Spleen (tissue), 11 donors: ENCODE results near the gene PLK1. TPM values are rescaled to one million over a fixed set of nuclear protein-coding genes. Genes with fewer than 3 reads are reported as not detected.
A peak's percentile ranks its signal among the peaks of the same experiment; 100 is the strongest.

ENCODE experiments used
- DNase-seq: peaks from one replicate; pipeline ENCODE4 v3.0.0-alpha.2; 2020
- H3K27ac ChIP-seq, 8 donors: fragments of 200-600 bp; sonication (generic) in 7 of 8; 1 replicate in 4 of 8; 2 replicates in 4 of 8; pipeline versions ENCODE4 v1.5.0 to v1.8.0; 2016 to 2021; ENCODE audit warnings: inconsistent platforms in 4 of 8, mild to moderate bottlenecking in 4 of 8, moderate library complexity in 1 of 8
- H3K27me3 ChIP-seq, 7 donors: fragments of 200-600 bp; sonication (generic) in 6 of 7; replicated peaks in 1 of 7; 1 replicate in 4 of 7; 2 replicates in 3 of 7; pipeline versions ENCODE4 v1.5.0 to v1.8.0; 2016 to 2021; ENCODE audit warnings: inconsistent platforms in 3 of 7, mild to moderate bottlenecking in 1 of 7
- H3K36me3 ChIP-seq, 6 donors: fragments of 200-600 bp; sonication (generic) in 5 of 6; 1 replicate in 4 of 6; 2 replicates in 2 of 6; pipeline versions ENCODE4 v1.5.0 to v1.8.0; 2016 to 2021; ENCODE audit warnings: inconsistent platforms in 2 of 6
- H3K4me1 ChIP-seq, 6 donors: fragments of 200-600 bp; sonication (generic) in 5 of 6; 1 replicate in 3 of 6; 2 replicates in 3 of 6; pipeline versions ENCODE4 v1.5.0 to v1.8.0; 2016 to 2021; ENCODE audit warnings: inconsistent platforms in 3 of 6
- H3K4me3 ChIP-seq, 8 donors: fragments of 200-600 bp; sonication (generic) in 7 of 8; 1 replicate in 4 of 8; 2 replicates in 4 of 8; pipeline versions ENCODE4 v1.5.0 to v1.8.0; 2016 to 2021; ENCODE audit warnings: inconsistent platforms in 4 of 8, mild to moderate bottlenecking in 4 of 8, moderate library complexity in 2 of 8
- H3K9me3 ChIP-seq, 8 donors: fragments of 200-600 bp; sonication (generic) in 7 of 8; 1 replicate in 4 of 8; 2 replicates in 4 of 8; pipeline versions ENCODE4 v1.5.0 to v1.8.0; 2016 to 2021; ENCODE audit warnings: inconsistent platforms in 4 of 8
- CTCF ChIP-seq, 11 experiments: fragments of 200-600 bp in 7 of 11; fragments of 450-650 bp in 4 of 11; sonication (generic) in 4 of 11; IDR thresholded peaks in 8 of 11; conservative IDR thresholded peaks in 3 of 11; 1 replicate in 7 of 11; 2 replicates in 4 of 11; pipeline versions ENCODE4 v1.4.0 to v1.8.0; 2016 to 2021; ENCODE audit warnings: antibody characterized with exemption in 11 of 11, inconsistent platforms in 4 of 11, mild to moderate bottlenecking in 1 of 11
- POLR2A ChIP-seq, 3 donors: fragments of 450-650 bp; IDR thresholded peaks; one replicate each; pipeline ENCODE4 v1.5.1; 2017; ENCODE audit warnings: antibody characterized with exemption in 3 of 3, mild to moderate bottlenecking in 1 of 3
- POLR2AphosphoS5 ChIP-seq, 3 donors: sonication (generic); formaldehyde crosslinking; IDR thresholded peaks; one replicate each; pipeline ENCODE4 v1.5.1; 2017; ENCODE audit warnings: antibody characterized with exemption in 3 of 3
- WGBS, 5 donors: extraction: QIAGEN DNeasy Blood & Tissue Kit in 3 of 5; methylation state at CpG; one replicate each; pipeline versions ENCODE4 v1.1.5 to v1.1.7; 2013 to 2018; 5-methylcytosine and 5-hydroxymethylcytosine counted together
- intact Hi-C: fragments of 100-400 bp; cut with DNase I; formaldehyde crosslinking; loops from one replicate; pipeline ENCODE4 v1.15.0; 2023; ENCODE audit warnings: low total_unique reads
- polyA plus RNA-seq, 3 donors: library from polyadenylated mRNA; stranded (reverse); fragments of 200-250 nt; gene quantifications; one replicate each; pipeline ENCODE4 v1.2.1, GENCODE V29; 2013
- total RNA-seq, 7 donors: library from RNA; depleted of rRNA in 3 of 7; stranded (reverse); fragments of >200 nt in 3 of 7; fragmentation: NEBNext Ultra II Directional in 4 of 7; extraction: Animal tissue kit (Norgen Biotek cat#: 25700) in 4 of 7; gene quantifications; one replicate each; pipeline versions ENCODE4 v1.1.0 to v1.2.1, GENCODE V29; 2016 to 2021
- donor health status: healthy with polysubstance abuse.
- donor health status: DM: no; HTN: no; CAD: no; lungs with moderate emphysema.
- donor health status: DM: no; HTN: no; CAD: no.
- donor health status: Bipolar disorder and iron deficiency.
- donor health status: healthy.
- donor health status: DM: no; HTN: no; CAD: no.
- donor health status: DM: yes; HTN: yes; CAD: no.

PLK1 gene
- total and polyA plus RNA-seq, 10 donors, result 2.0 to 19.4 (median 7.2) TPM

GRCh38 chr16:23699100-23699499 is 20.4 kb downstream of the PLK1 start:
- no peak overlapping the region for H3K27ac ChIP-seq
- 56 to 81% (median 73%) methylated on average over 4 of the region's 4 CpGs for WGBS, 5 donors

GRCh38 chr16:23700093-23700492 is 21.4 kb downstream of the PLK1 start:
- H3K9me3 ChIP-seq, result peaks cover 0 to 7% (median 6%) of the 10 kb centered on the region in 8 donors
- TF ChIP-seq POLR2AphosphoS5 (IDR thresholded peaks at IDR 0.05) (no peak), CTCF (IDR thresholded peaks at IDR 0.05 in 8 of 11, conservative IDR thresholded peaks at IDR 0.05 in 3 of 11) (no peak), POLR2A (IDR thresholded peaks at IDR 0.05) (no peak)
- no peak for DNase-seq
- peaks cover 0 to 16% (median 0%) of the 10 kb centered on the region in 7 donors for H3K27me3 ChIP-seq
- H3K36me3 ChIP-seq, result no peaks in the 10 kb centered on the region
- no peak overlapping the region for H3K27ac ChIP-seq
- 83 to 95% (median 85%) methylated on average over 2 of the region's 2 CpGs for WGBS, 5 donors
- peaks cover 0 to 8% (median 2%) of the 10 kb centered on the region in 6 donors for H3K4me1 ChIP-seq
- intact Hi-C loops, result no loop called here
- no peak overlapping the region for H3K4me3 ChIP-seq

More at GRCh38 chr16:23699100-23699499, 20.4 kb downstream of the PLK1 start:
- H3K4me3 ChIP-seq, result no peak overlapping the region
- H3K9me3 ChIP-seq, result peaks cover 0 to 7% (median 6%) of the 10 kb centered on the region in 8 donors
- peaks cover 0 to 16% (median 5%) of the 10 kb centered on the region in 6 donors for H3K4me1 ChIP-seq
- peak; percentile 84 for DNase-seq
- intact Hi-C loops, result no loop called here
- TF ChIP-seq POLR2A (IDR thresholded peaks at IDR 0.05) (no peak), POLR2AphosphoS5 (IDR thresholded peaks at IDR 0.05) (no peak)
- H3K27me3 ChIP-seq, result peaks cover 0 to 14% (median 0%) of the 10 kb centered on the region in 7 donors
- no peaks in the 10 kb centered on the region for H3K36me3 ChIP-seq

- TF ChIP-seq POLR2AphosphoS5 (IDR thresholded peaks at IDR 0.05) (no peak), POLR2A (IDR thresholded peaks at IDR 0.05) (no peak), CTCF (IDR thresholded peaks at IDR 0.05 in 8 of 11, conservative IDR thresholded peaks at IDR 0.05 in 3 of 11) (no peak)
- Histone ChIP-seq H3K9me3 (peaks cover 0 to 7% (median 6%) of the 10 kb centered on the region in 8 donors), H3K27me3 (peaks cover 0 to 20% (median 0%) of the 10 kb centered on the region in 7 donors), H3K27ac (no peak overlapping the region), H3K4me1 (peaks cover 0 to 7% (median 0%) of the 10 kb centered on the region in 6 donors), H3K36me3 (no peaks in the 10 kb centered on the region), H3K4me3 (no peak overlapping the region)
- 47 to 66% (median 50%) methylated on average over 8 of the region's 8 CpGs for whole genome bisulfite sequencing, 5 donors
- intact Hi-C loops, result no loop called here
- DNase-seq, result no peak
Observed at GRCh38 chr16:23700509-23700908, 21.8 kb downstream of the PLK1 start.

GRCh38 chr16:23701045-23701444 is 22.4 kb downstream of the PLK1 start:
- intact Hi-C loops, result no loop called here
- no peak for DNase-seq
- peaks cover 0 to 24% (median 0%) of the 10 kb centered on the region in 7 donors for H3K27me3 ChIP-seq
- H3K9me3 ChIP-seq, result peaks cover 0 to 7% (median 6%) of the 10 kb centered on the region in 8 donors
- H3K27ac ChIP-seq, result no peak overlapping the region
- peaks cover 0 to 7% (median 0%) of the 10 kb centered on the region in 6 donors for H3K4me1 ChIP-seq
- TF ChIP-seq POLR2A (IDR thresholded peaks at IDR 0.05), result no peak
- no peak for TF ChIP-seq POLR2AphosphoS5 (IDR thresholded peaks at IDR 0.05)
- TF ChIP-seq CTCF (IDR thresholded peaks at IDR 0.05 in 8 of 11, conservative IDR thresholded peaks at IDR 0.05 in 3 of 11), result no peak
- H3K4me3 ChIP-seq, result no peak overlapping the region
- WGBS, 5 donors, result 73 to 81% (median 80%) methylated on average over 8 of the region's 8 CpGs
- H3K36me3 ChIP-seq, result no peaks in the 10 kb centered on the region
